ENCODE data around the gene ENAM. TPM values are rescaled to one million over a fixed set of nuclear protein-coding genes. Genes with fewer than 3 reads are reported as not detected.

Gene ENAM
- polyA plus RNA-seq, 1 of the 3 experiments (the other 2 are of a cell fraction), result 0.20 TPM

GRCh38 chr4:70619778-70620177 is 8.8 kb upstream of the ENAM start:
- WGBS (ENCODE audit: low lambda C conversion rate), result 48% methylated on average over 2 of the region's 2 CpGs
- Histone ChIP-seq H3K27ac (ENCODE audit: low read depth in 2 of 2, low read length in 1 of 2) (no peak overlapping the region), H2AFZ (ENCODE audit: low read depth) (no peak overlapping the region; the same call in 1 of the 2 replicates), H3F3A (replicated peaks; ENCODE audit: insufficient read depth) (no peaks in the 10 kb centered on the region), H3K27me3 (ENCODE audit: insufficient read depth) (peaks cover 12% of the 10 kb centered on the region; the same call in 1 of the 2 replicates), H3K36me3 (replicated peaks in 1 of 2; ENCODE audit: control insufficient read depth in 1 of 2, insufficient read depth in 2 of 2, low read length in 1 of 2) (no peaks in the 10 kb centered on the region), H3K4me1 (ENCODE audit: control insufficient read depth in 1 of 2, insufficient read depth in 2 of 2, low read depth in 1 of 2, low read length in 1 of 2) (no peaks in the 10 kb centered on the region), H3K79me2 (ENCODE audit: insufficient read depth) (no peaks in the 10 kb centered on the region), H3K4me2 (no peak overlapping the region), H3K9me2 (no peaks in the 10 kb centered on the region), H3K4me3 (ENCODE audit: low read depth in 2 of 2, low read length in 1 of 2) (no peak overlapping the region), H4K20me1 (ENCODE audit: insufficient read depth) (no peaks in the 10 kb centered on the region), H3K9ac (no peak overlapping the region), H3K9me3 (no peaks in the 10 kb centered on the region)
- POLR2A ChIA-PET, result no interaction called here
- CTCF ChIA-PET, result no interaction called here
- no peak for DNase-seq
- TF ChIP-seq FOXM1 (IDR thresholded peaks at IDR 0.05; ENCODE audit: low read depth), result no peak
- TF ChIP-seq MXI1 (IDR thresholded peaks at IDR 0.05; ENCODE audit: low read depth, low read length), result no peak
- TF ChIP-seq USF1 (IDR thresholded peaks at IDR 0.05; ENCODE audit: borderline replicate concordance, low read depth), result no peak
- TF ChIP-seq FOXJ3 (CRISPR knock-in tag; IDR thresholded peaks at IDR 0.05), result no peak
- TF ChIP-seq ZBTB33 (IDR thresholded peaks at IDR 0.05; ENCODE audit: borderline replicate concordance, low read depth), result no peak
- TF ChIP-seq ELF1 (IDR thresholded peaks at IDR 0.05), result no peak
- TF ChIP-seq YY1 (IDR thresholded peaks at IDR 0.05; ENCODE audit: low read depth), result no peak

- TF ChIP-seq CHD2 (IDR thresholded peaks at IDR 0.05; ENCODE audit: low read length, partially characterized antibody) (no peak), JUND (IDR thresholded peaks at IDR 0.05) (no peak), RFX5 (IDR thresholded peaks at IDR 0.05; ENCODE audit: low read length) (no peak)
- H3K4me3 ChIP-seq (ENCODE audit: low read depth in 2 of 2, low read length in 1 of 2), result no peak overlapping the region
- H3K4me1 ChIP-seq (ENCODE audit: control insufficient read depth in 1 of 2, insufficient read depth in 2 of 2, low read depth in 1 of 2, low read length in 1 of 2), result no peaks in the 10 kb centered on the region
- CTCF ChIA-PET, result no interaction called here
- H4K20me1 ChIP-seq (ENCODE audit: insufficient read depth), result no peaks in the 10 kb centered on the region
- no peak overlapping the region for H3K4me2 ChIP-seq
- POLR2A ChIA-PET, result no interaction called here
- no peak for DNase-seq
- no peak overlapping the region for H3K9ac ChIP-seq
- H3K9me2 ChIP-seq, result no peaks in the 10 kb centered on the region
- H3K36me3 ChIP-seq (replicated peaks in 1 of 2; ENCODE audit: control insufficient read depth in 1 of 2, insufficient read depth in 2 of 2, low read length in 1 of 2), result no peaks in the 10 kb centered on the region
- H3K27me3 ChIP-seq (ENCODE audit: insufficient read depth), result peaks cover under 1% of the 10 kb centered on the region; the same call in 1 of the 2 replicates
- no peaks in the 10 kb centered on the region for H3K9me3 ChIP-seq
- no peak overlapping the region for H2AFZ ChIP-seq (ENCODE audit: low read depth)
- no peak overlapping the region for H3K27ac ChIP-seq (ENCODE audit: low read depth in 2 of 2, low read length in 1 of 2)
- no peaks in the 10 kb centered on the region for H3K79me2 ChIP-seq (ENCODE audit: insufficient read depth)
- H3F3A ChIP-seq (replicated peaks; ENCODE audit: insufficient read depth), result no peaks in the 10 kb centered on the region
- WGBS (ENCODE audit: low lambda C conversion rate), result 63% methylated on average over 3 of the region's 3 CpGs
Measured at GRCh38 chr4:70623323-70623722, 5.2 kb upstream of the ENAM start.

- H3K79me2 ChIP-seq (ENCODE audit: insufficient read depth), result no peaks in the 10 kb centered on the region
- WGBS (ENCODE audit: low lambda C conversion rate), result 9% methylated on average over 1 of the region's 1 CpG
- no peaks in the 10 kb centered on the region for H3K4me1 ChIP-seq (ENCODE audit: control insufficient read depth in 1 of 2, insufficient read depth in 2 of 2, low read depth in 1 of 2, low read length in 1 of 2)
- H2AFZ ChIP-seq (ENCODE audit: low read depth), result no peak overlapping the region
- no peak for DNase-seq
- no peak overlapping the region for H3K4me2 ChIP-seq
- H3K27ac ChIP-seq (ENCODE audit: low read depth in 2 of 2, low read length in 1 of 2), result no peak overlapping the region
- ChIA-PET CTCF (no interaction called here), POLR2A (no interaction called here)
- no peaks in the 10 kb centered on the region for H3K9me3 ChIP-seq
- H3K9me2 ChIP-seq, result no peaks in the 10 kb centered on the region
- no peaks in the 10 kb centered on the region for H3K36me3 ChIP-seq (replicated peaks in 1 of 2; ENCODE audit: control insufficient read depth in 1 of 2, insufficient read depth in 2 of 2, low read length in 1 of 2)
- H3K9ac ChIP-seq, result no peak overlapping the region
- H4K20me1 ChIP-seq (ENCODE audit: insufficient read depth), result no peaks in the 10 kb centered on the region
- H3F3A ChIP-seq (replicated peaks; ENCODE audit: insufficient read depth), result no peaks in the 10 kb centered on the region
- H3K4me3 ChIP-seq (ENCODE audit: low read depth in 2 of 2, low read length in 1 of 2), result no peak overlapping the region
- no peaks in the 10 kb centered on the region for H3K27me3 ChIP-seq (ENCODE audit: insufficient read depth)
- TF ChIP-seq CHD2 (IDR thresholded peaks at IDR 0.05; ENCODE audit: low read length, partially characterized antibody) (no peak), JUND (IDR thresholded peaks at IDR 0.05) (no peak), TAF1 (IDR thresholded peaks at IDR 0.05; ENCODE audit: borderline replicate concordance, low read depth, low read length) (no peak), MXI1 (IDR thresholded peaks at IDR 0.05; ENCODE audit: low read depth, low read length) (no peak), GABPA (IDR thresholded peaks at IDR 0.05; ENCODE audit: low read depth) (no peak), YY1 (IDR thresholded peaks at IDR 0.05; ENCODE audit: low read depth) (no peak), GATA2 (CRISPR knock-in tag; IDR thresholded peaks at IDR 0.05) (no peak), EZH2phosphoT487 (IDR thresholded peaks at IDR 0.05; ENCODE audit: borderline replicate concordance, low read depth) (no peak), REST (IDR thresholded peaks at IDR 0.05; ENCODE audit: low read depth, low read length) (no peak)
Measured at GRCh38 chr4:70624226-70624793, 4.2 kb upstream of the ENAM start.
